ENCODE data around the gene EPB42.

DNA sequence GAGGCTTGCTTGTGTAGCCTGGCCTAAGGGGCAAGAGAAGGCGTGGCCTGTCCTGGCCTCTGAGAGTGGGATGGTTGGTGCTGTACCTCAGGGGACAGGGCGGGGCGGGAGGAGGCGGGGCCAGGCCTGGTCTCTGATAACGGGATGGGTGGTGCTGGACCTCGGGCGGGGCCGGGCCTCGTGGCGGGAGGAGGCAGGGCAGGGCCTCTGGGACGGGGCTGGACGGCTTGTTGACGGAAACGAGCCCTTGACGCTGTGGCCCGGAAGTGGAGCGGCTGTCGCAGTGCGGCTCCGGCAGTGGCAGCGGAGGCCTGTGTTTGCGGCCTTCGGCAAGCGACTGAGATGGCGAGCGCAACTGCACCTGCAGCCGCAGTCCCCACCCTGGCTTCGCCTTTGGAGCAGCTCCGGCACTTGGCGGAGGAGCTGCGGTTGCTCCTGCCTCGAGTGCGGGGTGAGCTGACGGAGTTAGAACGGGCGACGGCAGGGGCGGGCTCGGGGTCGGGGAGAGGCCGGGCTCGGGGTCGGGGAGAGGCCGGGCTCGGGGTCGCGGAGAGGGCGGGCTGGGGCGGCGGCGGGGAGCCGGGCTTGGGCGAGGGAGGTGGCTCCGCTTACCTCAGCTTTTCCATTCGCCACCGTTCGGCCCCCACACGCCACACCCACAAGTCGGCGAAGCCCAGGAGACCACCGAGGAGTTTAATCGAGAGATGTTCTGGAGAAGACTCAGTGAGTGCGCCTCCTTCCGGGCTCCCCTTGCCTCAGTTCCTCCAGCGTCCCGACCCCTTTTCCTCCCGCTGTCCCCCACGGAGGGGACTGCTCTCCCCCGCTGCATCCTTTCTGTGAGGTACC is 35.4 kb downstream of the EPB42 start, which contains the start of gene CCNDBP1:
- TF ChIP-seq CTCF (IDR thresholded peaks at IDR 0.05) (peak in 3 of 4 donors; percentile 31 to 39 (median 37)), POLR2A (IDR thresholded peaks at IDR 0.05) (peak; percentile 78)

Data from right lobe of liver (tissue), 4 donors.